DND-41 (cell line): ENCODE results near the gene MIAT.

Experiments
- ATAC-seq: fragments of 200-7000 bp; cut with Tn5 transposase; 3 replicates; pipeline ENCODE4 v1.9.1; 2021; ENCODE audit warnings: low read depth; ENCODE audit not compliant: insufficient read depth
- DNase-seq: peaks from one replicate; pipeline ENCODE4 v3.0.0-alpha.2; 2020
- H2AFZ ChIP-seq: 2 replicates; pipeline ENCODE4 v1.6.0; 2012; ENCODE audit warnings: low read depth, low read length
- H3K27ac ChIP-seq: 2 replicates; pipeline ENCODE4 v1.5.1; 2012; ENCODE audit warnings: low read length, inconsistent platforms
- H3K27me3 ChIP-seq: fragments of 200-600 bp; sonication (generic); 2 replicates; pipeline ENCODE4 v1.6.0; 2012; ENCODE audit warnings: low read length, mild to moderate bottlenecking, inconsistent platforms; ENCODE audit not compliant: insufficient read depth, poor library complexity
- H3K36me3 ChIP-seq: 2 replicates; pipeline ENCODE4 v1.5.1; 2012; ENCODE audit warnings: low read length, inconsistent platforms; ENCODE audit not compliant: insufficient read depth
- H3K4me1 ChIP-seq: 2 replicates; pipeline ENCODE4 v1.5.1; 2012; ENCODE audit warnings: mild to moderate bottlenecking, low read length; ENCODE audit not compliant: insufficient read depth
- H3K4me2 ChIP-seq: 2 replicates; pipeline ENCODE4 v1.6.0; 2012; ENCODE audit warnings: mild to moderate bottlenecking, moderate library complexity, low read length, inconsistent platforms; ENCODE audit not compliant: insufficient read depth
- H3K4me3 ChIP-seq, 2 experiments: fragments of 200-600 bp in 1 of 2; shearing (Covaris generic) in 1 of 2; 2 replicates each; pipeline ENCODE4 v1.5.1; 2012 to 2016; ENCODE audit warnings: inconsistent platforms in 2 of 2, low read length in 2 of 2, mild to moderate bottlenecking in 2 of 2, low read depth in 1 of 2, moderate library complexity in 1 of 2
- H3K79me2 ChIP-seq: 2 replicates; pipeline ENCODE4 v1.6.0; 2012; ENCODE audit warnings: low read length, inconsistent platforms; ENCODE audit not compliant: insufficient read depth
- H3K9ac ChIP-seq: 2 replicates; pipeline ENCODE4 v1.6.0; 2012; ENCODE audit warnings: low read depth, mild to moderate bottlenecking, inconsistent platforms, low read length, moderate library complexity
- H3K9me3 ChIP-seq: 2 replicates; pipeline ENCODE4 v1.5.1; 2012; ENCODE audit warnings: low read length, moderate library complexity, mild to moderate bottlenecking, inconsistent platforms; ENCODE audit not compliant: insufficient read depth, severe bottlenecking
- H4K20me1 ChIP-seq: 2 replicates; pipeline ENCODE4 v1.6.0; 2012; ENCODE audit warnings: low read length; ENCODE audit not compliant: insufficient read depth
- EZH2 ChIP-seq: IDR thresholded peaks from 3 replicates; pipeline ENCODE4 v1.6.1; 2012; ENCODE audit warnings: borderline replicate concordance, low read depth, mild to moderate bottlenecking, moderate library complexity, low read length, inconsistent platforms; ENCODE audit not compliant: severe bottlenecking
- TF ChIP-seq, protein P1 (sequence below): IDR thresholded peaks from 2 replicates; pipeline ENCODE4 v1.5.1; 2012; ENCODE audit warnings: borderline replicate concordance, low read length, moderate library complexity, mild to moderate bottlenecking; ENCODE audit not compliant: poor library complexity, severe bottlenecking; ENCODE audit errors: extremely low read depth

Gene MIAT

DNA sequence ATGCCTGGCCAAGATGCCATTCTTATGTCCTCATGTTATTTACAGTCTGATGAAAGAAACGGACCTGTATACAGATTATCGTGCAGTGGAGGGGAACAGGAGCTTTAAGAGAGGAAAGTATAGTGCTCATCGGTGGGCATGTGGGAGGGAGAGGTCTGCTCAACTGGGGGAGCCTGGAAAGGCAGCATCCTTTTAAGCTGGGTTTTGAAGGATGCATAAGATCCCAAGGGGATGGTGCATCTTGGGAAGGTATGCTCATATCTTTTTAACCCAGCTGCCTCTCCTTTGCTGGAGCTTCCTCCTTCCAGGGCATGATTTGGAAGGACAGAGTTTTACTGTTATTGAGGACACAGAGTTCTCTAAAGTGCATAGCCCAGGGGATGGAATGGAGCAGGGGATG, 34.8 kb downstream of the MIAT start:
- no peak overlapping the region for H3K4me2 ChIP-seq
- H3K27me3 ChIP-seq, result no peaks in the 10 kb centered on the region
- no peak overlapping the region for H3K27ac ChIP-seq
- no peak overlapping the region for H3K4me3 ChIP-seq
- ATAC-seq (no peak), DNase-seq (no peak)
- H2AFZ ChIP-seq, result no peak overlapping the region
- no peaks in the 10 kb centered on the region for H3K4me1 ChIP-seq
- no peak overlapping the region for H3K9ac ChIP-seq
- H3K36me3 ChIP-seq, result peaks cover 43% of the 10 kb centered on the region
- H3K9me3 ChIP-seq, result peaks cover 2% of the 10 kb centered on the region
- H3K79me2 ChIP-seq, result peaks cover 38% of the 10 kb centered on the region
- H4K20me1 ChIP-seq, result peaks cover 16% of the 10 kb centered on the region
- TF ChIP-seq, protein P1, sequence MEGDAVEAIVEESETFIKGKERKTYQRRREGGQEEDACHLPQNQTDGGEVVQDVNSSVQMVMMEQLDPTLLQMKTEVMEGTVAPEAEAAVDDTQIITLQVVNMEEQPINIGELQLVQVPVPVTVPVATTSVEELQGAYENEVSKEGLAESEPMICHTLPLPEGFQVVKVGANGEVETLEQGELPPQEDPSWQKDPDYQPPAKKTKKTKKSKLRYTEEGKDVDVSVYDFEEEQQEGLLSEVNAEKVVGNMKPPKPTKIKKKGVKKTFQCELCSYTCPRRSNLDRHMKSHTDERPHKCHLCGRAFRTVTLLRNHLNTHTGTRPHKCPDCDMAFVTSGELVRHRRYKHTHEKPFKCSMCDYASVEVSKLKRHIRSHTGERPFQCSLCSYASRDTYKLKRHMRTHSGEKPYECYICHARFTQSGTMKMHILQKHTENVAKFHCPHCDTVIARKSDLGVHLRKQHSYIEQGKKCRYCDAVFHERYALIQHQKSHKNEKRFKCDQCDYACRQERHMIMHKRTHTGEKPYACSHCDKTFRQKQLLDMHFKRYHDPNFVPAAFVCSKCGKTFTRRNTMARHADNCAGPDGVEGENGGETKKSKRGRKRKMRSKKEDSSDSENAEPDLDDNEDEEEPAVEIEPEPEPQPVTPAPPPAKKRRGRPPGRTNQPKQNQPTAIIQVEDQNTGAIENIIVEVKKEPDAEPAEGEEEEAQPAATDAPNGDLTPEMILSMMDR, result no peak
- no peak for TF ChIP-seq EZH2

DNA sequence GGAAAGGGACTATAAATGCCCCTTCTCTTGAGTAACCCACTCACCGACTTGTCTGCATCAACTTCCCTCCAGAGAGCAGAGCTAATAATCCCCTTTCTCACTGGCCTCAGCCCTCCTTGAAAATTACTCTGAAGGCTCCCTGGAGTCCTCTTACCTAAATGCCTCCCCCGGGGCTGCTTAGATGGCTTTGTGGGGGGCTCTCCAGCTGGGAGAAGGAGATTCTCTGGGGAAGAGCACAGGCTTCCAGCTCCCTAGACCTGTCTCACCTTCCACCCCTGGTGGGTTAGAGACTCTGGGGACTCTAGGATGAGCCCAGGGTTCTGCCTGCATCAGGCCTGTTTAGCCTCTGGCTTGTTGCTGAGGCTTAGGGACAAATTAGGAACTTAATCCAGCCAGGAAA, 39.8 kb downstream of the MIAT start:
- Histone ChIP-seq H3K4me2 (no peak overlapping the region), H3K9ac (no peak overlapping the region), H3K4me1 (no peaks in the 10 kb centered on the region), H3K79me2 (peaks cover 36% of the 10 kb centered on the region), H2AFZ (no peak overlapping the region), H3K9me3 (peaks cover 20% of the 10 kb centered on the region), H3K4me3 (no peak overlapping the region), H4K20me1 (0 out of 2 replicates have a peak, but pooled peaks cover 5% of the 10 kb centered on the region), H3K27me3 (no peaks in the 10 kb centered on the region), H3K36me3 (peaks cover 74% of the 10 kb centered on the region), H3K27ac (no peak overlapping the region)
- ATAC-seq (no peak), DNase-seq (no peak)
- TF ChIP-seq, protein P1, result no peak
- TF ChIP-seq EZH2, result no peak

DNA sequence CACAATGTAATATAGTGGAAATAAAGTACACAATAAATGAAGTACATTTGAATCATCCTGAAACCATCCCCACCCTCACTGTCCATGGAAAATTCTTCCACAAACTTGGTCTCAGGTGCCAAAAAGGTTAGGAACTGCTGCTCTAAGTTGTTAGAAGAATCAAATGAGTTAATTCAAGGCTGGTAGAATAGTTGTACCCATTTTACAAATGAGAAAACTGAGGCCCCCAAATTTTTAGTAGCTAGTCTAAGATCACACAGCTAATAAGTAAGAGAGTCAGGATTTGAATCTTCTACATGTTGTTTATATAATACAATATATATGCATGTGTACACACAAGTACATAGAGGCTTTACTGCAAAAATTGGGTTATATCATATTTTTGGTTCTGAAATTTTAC, 43.1 kb downstream of the MIAT start:
- Histone ChIP-seq H3K27ac (no peak overlapping the region), H4K20me1 (peaks cover 2% of the 10 kb centered on the region; the same call in 1 of the 2 replicates), H3K9ac (no peak overlapping the region), H3K9me3 (peaks cover 17% of the 10 kb centered on the region), H3K36me3 (peaks cover 58% of the 10 kb centered on the region), H2AFZ (no peak overlapping the region), H3K4me3 (no peak overlapping the region), H3K79me2 (peaks cover 36% of the 10 kb centered on the region), H3K4me2 (no peak overlapping the region), H3K4me1 (no peaks in the 10 kb centered on the region), H3K27me3 (no peaks in the 10 kb centered on the region)
- TF ChIP-seq EZH2, result no peak
- TF ChIP-seq, protein P1, result no peak
- ATAC-seq (no peak), DNase-seq (no peak)

DNA sequence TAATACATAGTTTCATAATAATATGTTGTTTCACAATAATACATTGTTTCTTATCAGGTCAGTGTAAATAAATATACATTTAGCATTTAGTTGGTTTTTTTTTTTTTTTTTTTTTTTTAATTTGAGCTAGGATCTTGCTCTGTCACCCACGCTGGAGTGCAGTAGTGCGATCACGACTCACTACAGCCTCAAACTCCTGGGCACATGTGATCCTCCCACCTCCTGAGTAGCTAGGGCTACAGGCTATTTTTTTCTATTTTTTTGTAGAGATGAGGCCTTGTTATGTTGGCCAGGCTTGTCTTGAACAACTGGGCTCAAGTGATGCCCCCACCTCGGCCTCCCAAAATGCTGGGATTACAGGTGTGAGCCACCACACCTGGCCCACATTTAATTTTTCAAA, 43.5 kb downstream of the MIAT start:
- Histone ChIP-seq H3K9me3 (peaks cover 17% of the 10 kb centered on the region), H3K36me3 (peaks cover 54% of the 10 kb centered on the region), H2AFZ (no peak overlapping the region), H3K79me2 (peaks cover 40% of the 10 kb centered on the region), H3K27ac (no peak overlapping the region), H3K4me1 (no peaks in the 10 kb centered on the region), H3K9ac (no peak overlapping the region), H4K20me1 (peaks cover 2% of the 10 kb centered on the region; the same call in 1 of the 2 replicates), H3K27me3 (no peaks in the 10 kb centered on the region), H3K4me2 (no peak overlapping the region), H3K4me3 (no peak overlapping the region)
- no peak for ATAC-seq
- TF ChIP-seq, protein P1, result no peak
- TF ChIP-seq EZH2, result no peak
- DNase-seq, result no peak
